ENCODE data around the gene NDFIP1. TPM values are rescaled to one million over a fixed set of nuclear protein-coding genes. Genes with fewer than 3 reads are reported as not detected.

The NDFIP1 gene
- total and polyA plus RNA-seq, 2 of the 13 experiments (the other 11 are each of a cell fraction or from before 2014, with no cell fraction given), result 12.4 to 15.7 TPM

GRCh38 chr5:142086229-142086628, 22.4 kb upstream of the NDFIP1 start:
- FAIRE-seq, result no peak

GRCh38 chr5:142086679-142087078, 21.9 kb upstream of the NDFIP1 start:
- CTCF ChIA-PET (ENCODE audit: low intra/inter-chr PET ratio, low total read pairs), result no interaction called here
- POLR2A ChIA-PET, result no interaction called here
- no TSS peak for BruUV-seq (replicated peaks)
- TF ChIP-seq ZNF136 (CRISPR knock-in tag; IDR thresholded peaks at IDR 0.05; ENCODE audit: low read depth), result no peak
- no peak for TF ChIP-seq ARID5B (CRISPR knock-in tag; IDR thresholded peaks at IDR 0.05)
- TF ChIP-seq HNRNPK (IDR thresholded peaks at IDR 0.05; ENCODE audit: low read depth, low read length, poor library complexity, severe bottlenecking), result no peak
- no peak for TF ChIP-seq ZNF367 (CRISPR knock-in tag; IDR thresholded peaks at IDR 0.05; ENCODE audit: borderline replicate concordance)
- no peak for TF ChIP-seq NFE2L1 (CRISPR knock-in tag; IDR thresholded peaks at IDR 0.05; ENCODE audit: borderline replicate concordance)
- no peak for TF ChIP-seq ZNF121 (CRISPR knock-in tag; IDR thresholded peaks at IDR 0.05)
- TF ChIP-seq HNF4G (IDR thresholded peaks at IDR 0.05; ENCODE audit: borderline replicate concordance, low read depth, low read length), result no peak
- TF ChIP-seq HNF4G (CRISPR knock-in tag; IDR thresholded peaks at IDR 0.05; ENCODE audit: borderline replicate concordance, low read depth), result no peak
- TF ChIP-seq NR2F2 (IDR thresholded peaks at IDR 0.05; ENCODE audit: borderline replicate concordance, low read depth), result no peak
- no peak for TF ChIP-seq TIGD3 (CRISPR knock-in tag; IDR thresholded peaks at IDR 0.05; ENCODE audit: borderline replicate concordance)
- TF ChIP-seq ZNF629 (CRISPR knock-in tag; conservative IDR thresholded peaks at IDR 0.05), result no peak

More at GRCh38 chr5:142086229-142086628, 22.4 kb upstream of the NDFIP1 start:
- Histone ChIP-seq H3K9ac (ENCODE audit: insufficient read depth, low read depth, low read length) (no peak overlapping the region), H3K4me1 (ENCODE audit: insufficient read depth, low read length) (no peaks in the 10 kb centered on the region), H3K27me3 (ENCODE audit: control insufficient read depth in 1 of 2, insufficient read depth in 2 of 2, low read length in 2 of 2) (no peaks in the 10 kb centered on the region; a peak in 1 of 5 replicates), H3K4me3 (replicated peaks in 1 of 3; ENCODE audit: insufficient read depth in 1 of 3, low read depth in 2 of 3, low read length in 3 of 3) (no peak overlapping the region), H3K36me3 (replicated peaks in 1 of 2; ENCODE audit: control insufficient read depth in 1 of 2, insufficient read depth in 2 of 2, low read length in 2 of 2) (no peaks in the 10 kb centered on the region), H4K20me1 (ENCODE audit: insufficient read depth, low read length) (no peaks in the 10 kb centered on the region), H3K79me2 (ENCODE audit: insufficient read depth, low read length) (no peaks in the 10 kb centered on the region), H2AFZ (ENCODE audit: low read length) (no peak overlapping the region), H3K27ac (ENCODE audit: extremely low read length, insufficient read depth, low read length) (no peak overlapping the region), H3K4me2 (ENCODE audit: low read depth, low read length) (no peak overlapping the region), H3K9me3 (ENCODE audit: low read length) (no peaks in the 10 kb centered on the region)
- BruUV-seq (replicated peaks), result no TSS peak
- POLR2A ChIA-PET, result no interaction called here
- CTCF ChIA-PET (ENCODE audit: low intra/inter-chr PET ratio, low total read pairs), result no interaction called here
- intact Hi-C loops (cut with micrococcal nuclease; ENCODE audit: unreplicated experiment) (no loop called here), in situ Hi-C loops (cut with HindIII; ENCODE audit: extremely low pct_ligation_motif_present, low pct_unique_long_range_greater_than_20kb) (no loop called here)
- TF ChIP-seq GABPB1 (CRISPR knock-in tag; IDR thresholded peaks at IDR 0.05) (no peak), RAD21 (CRISPR knock-in tag; IDR thresholded peaks at IDR 0.05) (no peak), ZNF564 (CRISPR knock-in tag; IDR thresholded peaks at IDR 0.05) (no peak), NBN (conservative IDR thresholded peaks at IDR 0.05) (no peak), ZFP1 (CRISPR knock-in tag; IDR thresholded peaks at IDR 0.05) (no peak), TEAD3 (CRISPR knock-in tag; optimal IDR thresholded peaks at IDR 0.05; ENCODE audit: borderline replicate concordance) (no peak), IKZF1 (IDR thresholded peaks at IDR 0.05) (no peak), ETV6 (CRISPR knock-in tag; conservative IDR thresholded peaks at IDR 0.05) (no peak), SMAD3 (CRISPR knock-in tag; IDR thresholded peaks at IDR 0.05) (no peak)
- DNase-seq (ENCODE audit: low spot score) (no peak), ATAC-seq (no peak)

More at GRCh38 chr5:142086679-142087078, 21.9 kb upstream of the NDFIP1 start:
- in situ Hi-C loops (cut with HindIII; ENCODE audit: extremely low pct_ligation_motif_present, low pct_unique_long_range_greater_than_20kb), result no loop called here
- Histone ChIP-seq H3K9me3 (ENCODE audit: low read length) (no peaks in the 10 kb centered on the region), H3K9ac (ENCODE audit: insufficient read depth, low read depth, low read length) (no peak overlapping the region), H3K4me3 (replicated peaks in 1 of 3; ENCODE audit: insufficient read depth in 1 of 3, low read depth in 2 of 3, low read length in 3 of 3) (no peak overlapping the region), H3K4me1 (ENCODE audit: insufficient read depth, low read length) (no peaks in the 10 kb centered on the region), H4K20me1 (ENCODE audit: insufficient read depth, low read length) (no peaks in the 10 kb centered on the region), H2AFZ (ENCODE audit: low read length) (no peak overlapping the region), H3K79me2 (ENCODE audit: insufficient read depth, low read length) (no peaks in the 10 kb centered on the region), H3K27me3 (ENCODE audit: control insufficient read depth in 1 of 2, insufficient read depth in 2 of 2, low read length in 2 of 2) (no peaks in the 10 kb centered on the region; a peak in 1 of 5 replicates), H3K36me3 (replicated peaks in 1 of 2; ENCODE audit: control insufficient read depth in 1 of 2, insufficient read depth in 2 of 2, low read length in 2 of 2) (no peaks in the 10 kb centered on the region), H3K4me2 (ENCODE audit: low read depth, low read length) (no peak overlapping the region), H3K27ac (ENCODE audit: extremely low read length, insufficient read depth, low read length) (no peak overlapping the region)
- WGBS (ENCODE audit: low lambda C conversion rate), result 13% methylated on average over 2 of the region's 2 CpGs
- no peak for DNase-seq (ENCODE audit: low spot score)
- FAIRE-seq, result no peak
- ATAC-seq, result no peak
- intact Hi-C loops (cut with micrococcal nuclease; ENCODE audit: unreplicated experiment), result no loop called here
